Neural progenitor cell (in vitro differentiated cells): ENCODE measurements around the gene OS9.

Source experiments
- CTCF ChIP-seq: fragments of 200-600 bp; sonication (generic); IDR thresholded peaks from 2 replicates; pipeline ENCODE4 v1.5.1; 2017; ENCODE audit warnings: antibody characterized with exemption, mild to moderate bottlenecking
- EZH2 ChIP-seq: fragments of 200-600 bp; sonication (generic); IDR thresholded peaks from 2 replicates; pipeline ENCODE4 v1.6.1; 2017; ENCODE audit warnings: antibody characterized with exemption, mild to moderate bottlenecking, moderate library complexity
- EZH2phosphoT487 ChIP-seq: fragments of 200-600 bp; sonication (generic); IDR thresholded peaks from 2 replicates; pipeline ENCODE4 v1.6.1; 2017; ENCODE audit warnings: antibody characterized with exemption

- TF ChIP-seq CTCF: no peak
- TF ChIP-seq EZH2: no peak
- TF ChIP-seq EZH2phosphoT487: no peak
Measured at GRCh38 chr12:57755454-57756372, 61.8 kb downstream of the OS9 start.
